H9 (cell line): Measurements from ENCODE around the gene KCNAB1. TPM values are rescaled to one million over a fixed set of nuclear protein-coding genes. Genes with fewer than 3 reads are reported as not detected.

Experiments
- DNase-seq: peaks from one replicate; pipeline ENCODE4 v3.0.0-alpha.2; 2017
- H2AFZ ChIP-seq: one replicate; pipeline ENCODE4 v1.6.1; 2013; ENCODE audit warnings: mild to moderate bottlenecking, low read length, control low read depth, moderate library complexity
- H2AK5ac ChIP-seq: 2 replicates; pipeline ENCODE4 v1.6.1; 2013; ENCODE audit warnings: low read length, control low read depth, mixed read lengths; ENCODE audit not compliant: insufficient read length
- H2BK120ac ChIP-seq: one replicate; pipeline ENCODE4 v1.6.1; 2013; ENCODE audit warnings: low read depth, mild to moderate bottlenecking, low read length, control low read depth, inconsistent platforms; ENCODE audit not compliant: poor library complexity, severe bottlenecking
- H2BK12ac ChIP-seq: 2 replicates; pipeline ENCODE4 v1.6.1; 2013; ENCODE audit warnings: low read length, control low read depth, mixed read lengths, low read depth; ENCODE audit not compliant: insufficient read length
- H2BK15ac ChIP-seq: 2 replicates; pipeline ENCODE4 v1.6.1; 2013; ENCODE audit warnings: low read depth, low read length, control low read depth
- H2BK20ac ChIP-seq: one replicate; pipeline ENCODE4 v1.6.1; 2013; ENCODE audit warnings: low read depth, mild to moderate bottlenecking, low read length, control low read depth, inconsistent platforms; ENCODE audit not compliant: poor library complexity, severe bottlenecking
- H2BK5ac ChIP-seq: 2 replicates; pipeline ENCODE4 v1.6.1; 2013; ENCODE audit warnings: low read length, control low read depth, mixed read lengths; ENCODE audit not compliant: insufficient read length
- H3K14ac ChIP-seq: 2 replicates; pipeline ENCODE4 v1.6.1; 2013; ENCODE audit warnings: low read length, control low read depth; ENCODE audit not compliant: insufficient read depth
- H3K18ac ChIP-seq: 2 replicates; pipeline ENCODE4 v1.6.1; 2013; ENCODE audit warnings: low read depth, mild to moderate bottlenecking, mixed read lengths, low read length, control low read depth; ENCODE audit not compliant: insufficient read length
- H3K23ac ChIP-seq: 2 replicates; pipeline ENCODE4 v1.6.1; 2013; ENCODE audit warnings: low read length, control low read depth, mixed read lengths, low read depth; ENCODE audit not compliant: insufficient read length
- H3K23me2 ChIP-seq: 2 replicates; pipeline ENCODE4 v1.6.1; 2013; ENCODE audit warnings: low read depth, mild to moderate bottlenecking, mixed read lengths, low read length, control low read depth; ENCODE audit not compliant: insufficient read length, poor library complexity, severe bottlenecking
- H3K27ac ChIP-seq: 2 replicates; pipeline ENCODE4 v1.5.1; 2013; ENCODE audit warnings: low read length, control low read depth, mixed read lengths, low read depth; ENCODE audit not compliant: insufficient read length
- H3K27me3 ChIP-seq: 2 replicates; pipeline ENCODE4 v1.6.1; 2013; ENCODE audit warnings: low read length, control low read depth, inconsistent platforms; ENCODE audit not compliant: insufficient read depth
- H3K4ac ChIP-seq: 2 replicates; pipeline ENCODE4 v1.6.1; 2013; ENCODE audit warnings: low read depth, mild to moderate bottlenecking, control low read depth, inconsistent platforms, low read length, moderate library complexity
- H3K4me1 ChIP-seq: 2 replicates; pipeline ENCODE4 v1.6.1; 2013; ENCODE audit warnings: low read length, control low read depth, inconsistent platforms; ENCODE audit not compliant: insufficient read depth
- H3K4me2 ChIP-seq: 2 replicates; pipeline ENCODE4 v1.6.1; 2013; ENCODE audit warnings: low read length, control low read depth, mixed read lengths; ENCODE audit not compliant: insufficient read length, insufficient read depth
- H3K56ac ChIP-seq: 2 replicates; pipeline ENCODE4 v1.6.1; 2013; ENCODE audit warnings: low read depth, mild to moderate bottlenecking, mixed read lengths, low read length, control low read depth; ENCODE audit not compliant: insufficient read length
- H3K79me1 ChIP-seq: 2 replicates; pipeline ENCODE4 v1.6.1; 2013; ENCODE audit warnings: low read depth, mild to moderate bottlenecking, moderate library complexity, low read length, control low read depth, inconsistent platforms; ENCODE audit not compliant: insufficient read depth, poor library complexity, severe bottlenecking
- H3K79me2 ChIP-seq: 2 replicates; pipeline ENCODE4 v1.6.1; 2013; ENCODE audit warnings: low read length, control low read depth, inconsistent platforms; ENCODE audit not compliant: insufficient read depth
- H3K9ac ChIP-seq: 2 replicates; pipeline ENCODE4 v1.6.1; 2013; ENCODE audit warnings: low read length, control low read depth, mixed read lengths; ENCODE audit not compliant: insufficient read length; ENCODE audit errors: extremely low read depth
- H3K9me3 ChIP-seq: one replicate; pipeline ENCODE4 v1.6.1; 2013; ENCODE audit warnings: low read depth, low read length, inconsistent platforms; ENCODE audit not compliant: control insufficient read depth
- H3T11ph ChIP-seq: one replicate; pipeline ENCODE4 v1.6.1; 2013; ENCODE audit warnings: mild to moderate bottlenecking, low read length, control low read depth, inconsistent platforms
- H4K20me1 ChIP-seq: one replicate; pipeline ENCODE4 v1.6.1; 2013; ENCODE audit not compliant: control insufficient read depth, insufficient read length, insufficient read depth
- H4K5ac ChIP-seq: 2 replicates; pipeline ENCODE4 v1.6.1; 2013; ENCODE audit warnings: low read depth, mild to moderate bottlenecking, mixed read lengths, low read length, control low read depth; ENCODE audit not compliant: insufficient read length
- H4K8ac ChIP-seq: replicated peaks from 2 replicates; pipeline ENCODE4 v1.6.1; 2013; ENCODE audit warnings: low read length, control low read depth, mixed read lengths, low read depth; ENCODE audit not compliant: insufficient read length
- H4K91ac ChIP-seq: 2 replicates; pipeline ENCODE4 v1.6.1; 2013; ENCODE audit warnings: low read depth, mild to moderate bottlenecking, moderate library complexity, mixed read lengths, low read length, control low read depth; ENCODE audit not compliant: insufficient read length
- H3K27ac Mint-ChIP-seq, 3 experiments: 2 replicates in 2 of 3; 3 replicates in 1 of 3; pipeline ENCODE4 v1.8.0; 2020 to 2021; ENCODE audit warnings: mixed read lengths in 3 of 3, mild to moderate bottlenecking in 1 of 3, moderate library complexity in 1 of 3
- H3K27me3 Mint-ChIP-seq: 2 replicates; pipeline ENCODE4 v1.8.0; 2021; ENCODE audit warnings: low read depth, mild to moderate bottlenecking, moderate library complexity, mixed read lengths
- H3K36me3 Mint-ChIP-seq, 3 experiments: 2 replicates in 2 of 3; 3 replicates in 1 of 3; pipeline ENCODE4 v1.8.0; 2020 to 2021; ENCODE audit warnings: low read depth in 3 of 3, mixed read lengths in 3 of 3; ENCODE audit not compliant: insufficient read depth in 1 of 3
- H3K4me1 Mint-ChIP-seq, 2 experiments: 2 replicates each; pipeline ENCODE4 v1.8.0; 2020; ENCODE audit warnings: mixed read lengths in 2 of 2
- H3K4me3 Mint-ChIP-seq, 2 experiments: 2 replicates in 1 of 2; 3 replicates in 1 of 2; pipeline ENCODE4 v1.8.0; 2020 to 2021; ENCODE audit warnings: mild to moderate bottlenecking in 2 of 2, mixed read lengths in 2 of 2, moderate library complexity in 1 of 2
- H3K9me3 Mint-ChIP-seq, 2 experiments: 2 replicates in 1 of 2; 3 replicates in 1 of 2; pipeline ENCODE4 v1.8.0; 2020; ENCODE audit warnings: mild to moderate bottlenecking in 2 of 2, mixed read lengths in 2 of 2, moderate library complexity in 1 of 2
- CTCF ChIP-seq: fragments of 200-600 bp; sonication (generic); conservative IDR thresholded peaks from 3 replicates; pipeline ENCODE4 v1.8.0; 2021; ENCODE audit warnings: antibody characterized with exemption, mild to moderate bottlenecking
- WGBS: extraction: QIAGEN DNeasy Blood & Tissue Kit; methylation state at CpG from one replicate; pipeline ENCODE4 v1.1.7; 2013; ENCODE audit warnings: missing lambda C conversion rate, low lambda C conversion rate, mixed read lengths; ENCODE audit not compliant: insufficient read length; ENCODE audit errors: extremely low coverage; 5-methylcytosine and 5-hydroxymethylcytosine counted together
- total RNA-seq: library from RNA; stranded (reverse); gene quantifications from 2 replicates; pipeline ENCODE4 v1.2.1, GENCODE V29; 2021

Gene KCNAB1
- total RNA-seq, 1 experiment from 2014 or later = 3.7 TPM

GRCh38 chr3:156187146-156187769, 66.9 kb downstream of the KCNAB1 start:
- WGBS = no CpG with 5 or more reads among the region's 2 CpGs
- Mint-ChIP-seq H3K27me3 (no peaks in the 10 kb centered on the region; the same call in 1 of the 2 replicates), H3K9me3 (no peaks in the 10 kb centered on the region; a peak in 1 of 5 replicates), H3K4me1 (no peaks in the 10 kb centered on the region), H3K4me3 (no peak overlapping the region), H3K27ac (no peak overlapping the region), H3K36me3 (no peaks in the 10 kb centered on the region)
- no peak overlapping the region for H4K5ac ChIP-seq
- H2BK120ac ChIP-seq = no peak overlapping the region
- no peak overlapping the region for H3T11ph ChIP-seq
- no peaks in the 10 kb centered on the region for H3K79me2 ChIP-seq
- no peak overlapping the region for H3K9ac ChIP-seq
- H4K91ac ChIP-seq = no peak overlapping the region
- no peak for TF ChIP-seq CTCF
- H3K23ac ChIP-seq = no peak overlapping the region
- no peak overlapping the region for H3K56ac ChIP-seq
- no peaks in the 10 kb centered on the region for H3K27me3 ChIP-seq
- no peaks in the 10 kb centered on the region for H3K23me2 ChIP-seq
- H2BK15ac ChIP-seq = no peak overlapping the region
- no peak overlapping the region for H2BK12ac ChIP-seq
- no peaks in the 10 kb centered on the region for H3K4me1 ChIP-seq
- no peak overlapping the region for H3K14ac ChIP-seq
- no peak overlapping the region for H3K27ac ChIP-seq
- no peaks in the 10 kb centered on the region for H3K9me3 ChIP-seq
- H4K20me1 ChIP-seq = no peaks in the 10 kb centered on the region
- no peak overlapping the region for H3K18ac ChIP-seq
- H3K4me2 ChIP-seq = no peak overlapping the region
- H2AFZ ChIP-seq = no peak overlapping the region
- no peak for DNase-seq
- no peak overlapping the region for H2BK20ac ChIP-seq
- H2BK5ac ChIP-seq = no peak overlapping the region
- no peak overlapping the region for H3K4ac ChIP-seq
- H2AK5ac ChIP-seq = no peak overlapping the region
- no peak overlapping the region for H4K8ac ChIP-seq
- H3K79me1 ChIP-seq = no peaks in the 10 kb centered on the region
